ENCODE data around the gene IER3. TPM values are rescaled to one million over a fixed set of nuclear protein-coding genes. Genes with fewer than 3 reads are reported as not detected.
A peak's percentile ranks its signal among the peaks of the same experiment; 100 is the strongest.

Gene IER3
- polyA plus RNA-seq, 2 of the 4 experiments (the other 2 are of a cell fraction) = 104 to 202 TPM

DNA sequence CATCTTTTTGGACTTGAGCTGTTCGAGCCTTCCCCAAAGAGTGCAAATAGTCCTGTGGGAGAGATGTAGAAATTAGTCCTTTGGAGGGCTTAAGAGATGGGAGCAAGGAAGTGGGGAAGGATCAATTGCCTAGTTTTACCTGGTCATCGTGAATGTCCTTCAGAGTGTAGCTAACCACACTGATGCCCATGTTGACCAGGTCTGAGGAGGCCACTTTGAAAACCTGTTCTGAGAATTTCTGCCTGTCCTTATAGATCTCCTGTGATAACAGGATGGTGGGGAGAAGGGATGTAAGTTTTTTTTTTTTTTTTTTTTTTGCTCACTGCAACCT is 3.8 kb downstream of the IER3 start:
- no peak for FAIRE-seq
- TF ChIP-seq POLR2AphosphoS2 (conservative IDR thresholded peaks at IDR 0.05; ENCODE audit: low read length) (0 out of 2 replicates have a peak, but pooled peaks have one; percentile 30), SREBF2 (IDR thresholded peaks at IDR 0.05) (no peak)
- H3K4me2 ChIP-seq = peak overlapping the region; percentile 89
- H3K27ac ChIP-seq = peak overlapping the region in 1 of 2 experiments; percentile 97; a peak in 4 of 6 replicates
- no peak overlapping the region for H3K4me3 ChIP-seq
- CTCF ChIA-PET = interaction anchor here (0.7 to 4.7 kb wide), 7 partner anchors 10 to 82 kb away, joined by 3 to 37 read pairs (median 4); partner anchors contain the start of gene DHX16
- POLR2A ChIA-PET = interaction anchor here (0.7 to 3.5 kb wide), 4 partner anchors 12 to 81 kb away, joined by 5 to 17 read pairs (median 8); no protein-coding TSS in a partner anchor
- peaks cover 48% of the 10 kb centered on the region for H3K4me1 ChIP-seq
- H3K9me3 ChIP-seq = no peaks in the 10 kb centered on the region
- no peak for ATAC-seq
- no peak for DNase-seq (ENCODE audit: low read depth in 1 of 2, low spot score in 1 of 2)
- WGBS (ENCODE audit: missing lambda C conversion rate) = 90% methylated on average over 2 of the region's 2 CpGs

DNA sequence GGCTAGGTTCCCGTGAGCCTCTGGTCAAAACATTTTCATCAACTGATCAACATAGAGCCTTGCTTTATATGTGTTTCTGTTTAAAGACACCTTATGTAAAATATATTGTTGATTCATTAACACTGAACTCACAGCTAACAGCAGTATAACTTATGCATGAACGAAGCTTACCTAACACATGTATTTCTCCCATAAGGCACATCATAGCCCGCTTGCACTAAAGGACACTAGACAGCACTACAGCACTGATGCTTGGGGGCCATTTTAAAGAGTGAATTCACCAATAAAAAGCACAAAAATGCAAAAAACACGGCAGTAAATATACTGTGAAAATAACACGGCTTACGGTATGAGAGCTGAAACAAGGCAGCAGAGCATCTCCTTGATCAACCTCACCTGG is 5.8 kb downstream of the IER3 start:
- no peaks in the 10 kb centered on the region for H3K9me3 ChIP-seq
- ATAC-seq (no peak), FAIRE-seq (no peak), DNase-seq (ENCODE audit: low read depth in 1 of 2, low spot score in 1 of 2) (no peak)
- H3K4me3 ChIP-seq = no peak overlapping the region
- H3K27ac ChIP-seq = no peak overlapping the region
- TF ChIP-seq ZSCAN20 (CRISPR knock-in tag; IDR thresholded peaks at IDR 0.05) (no peak), RFX5 (IDR thresholded peaks at IDR 0.05) (no peak), JUNB (IDR thresholded peaks at IDR 0.05) (no peak), HEYL (CRISPR knock-in tag; IDR thresholded peaks at IDR 0.05) (no peak)
- TF ChIP-seq, protein P1, sequence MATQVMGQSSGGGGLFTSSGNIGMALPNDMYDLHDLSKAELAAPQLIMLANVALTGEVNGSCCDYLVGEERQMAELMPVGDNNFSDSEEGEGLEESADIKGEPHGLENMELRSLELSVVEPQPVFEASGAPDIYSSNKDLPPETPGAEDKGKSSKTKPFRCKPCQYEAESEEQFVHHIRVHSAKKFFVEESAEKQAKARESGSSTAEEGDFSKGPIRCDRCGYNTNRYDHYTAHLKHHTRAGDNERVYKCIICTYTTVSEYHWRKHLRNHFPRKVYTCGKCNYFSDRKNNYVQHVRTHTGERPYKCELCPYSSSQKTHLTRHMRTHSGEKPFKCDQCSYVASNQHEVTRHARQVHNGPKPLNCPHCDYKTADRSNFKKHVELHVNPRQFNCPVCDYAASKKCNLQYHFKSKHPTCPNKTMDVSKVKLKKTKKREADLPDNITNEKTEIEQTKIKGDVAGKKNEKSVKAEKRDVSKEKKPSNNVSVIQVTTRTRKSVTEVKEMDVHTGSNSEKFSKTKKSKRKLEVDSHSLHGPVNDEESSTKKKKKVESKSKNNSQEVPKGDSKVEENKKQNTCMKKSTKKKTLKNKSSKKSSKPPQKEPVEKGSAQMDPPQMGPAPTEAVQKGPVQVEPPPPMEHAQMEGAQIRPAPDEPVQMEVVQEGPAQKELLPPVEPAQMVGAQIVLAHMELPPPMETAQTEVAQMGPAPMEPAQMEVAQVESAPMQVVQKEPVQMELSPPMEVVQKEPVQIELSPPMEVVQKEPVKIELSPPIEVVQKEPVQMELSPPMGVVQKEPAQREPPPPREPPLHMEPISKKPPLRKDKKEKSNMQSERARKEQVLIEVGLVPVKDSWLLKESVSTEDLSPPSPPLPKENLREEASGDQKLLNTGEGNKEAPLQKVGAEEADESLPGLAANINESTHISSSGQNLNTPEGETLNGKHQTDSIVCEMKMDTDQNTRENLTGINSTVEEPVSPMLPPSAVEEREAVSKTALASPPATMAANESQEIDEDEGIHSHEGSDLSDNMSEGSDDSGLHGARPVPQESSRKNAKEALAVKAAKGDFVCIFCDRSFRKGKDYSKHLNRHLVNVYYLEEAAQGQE (IDR thresholded peaks at IDR 0.05) = no peak
- TF ChIP-seq, protein P2, sequence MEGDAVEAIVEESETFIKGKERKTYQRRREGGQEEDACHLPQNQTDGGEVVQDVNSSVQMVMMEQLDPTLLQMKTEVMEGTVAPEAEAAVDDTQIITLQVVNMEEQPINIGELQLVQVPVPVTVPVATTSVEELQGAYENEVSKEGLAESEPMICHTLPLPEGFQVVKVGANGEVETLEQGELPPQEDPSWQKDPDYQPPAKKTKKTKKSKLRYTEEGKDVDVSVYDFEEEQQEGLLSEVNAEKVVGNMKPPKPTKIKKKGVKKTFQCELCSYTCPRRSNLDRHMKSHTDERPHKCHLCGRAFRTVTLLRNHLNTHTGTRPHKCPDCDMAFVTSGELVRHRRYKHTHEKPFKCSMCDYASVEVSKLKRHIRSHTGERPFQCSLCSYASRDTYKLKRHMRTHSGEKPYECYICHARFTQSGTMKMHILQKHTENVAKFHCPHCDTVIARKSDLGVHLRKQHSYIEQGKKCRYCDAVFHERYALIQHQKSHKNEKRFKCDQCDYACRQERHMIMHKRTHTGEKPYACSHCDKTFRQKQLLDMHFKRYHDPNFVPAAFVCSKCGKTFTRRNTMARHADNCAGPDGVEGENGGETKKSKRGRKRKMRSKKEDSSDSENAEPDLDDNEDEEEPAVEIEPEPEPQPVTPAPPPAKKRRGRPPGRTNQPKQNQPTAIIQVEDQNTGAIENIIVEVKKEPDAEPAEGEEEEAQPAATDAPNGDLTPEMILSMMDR (IDR thresholded peaks at IDR 0.05) = no peak
- ChIA-PET POLR2A (interaction anchor here (0.7 to 3.5 kb wide), 3 partner anchors 10 to 43 kb away, joined by 3 to 17 read pairs (median 3); no protein-coding TSS in a partner anchor), CTCF (interaction anchor here (0.6 to 4.7 kb wide), 10 partner anchors 8 to 349 kb away, joined by 3 to 37 read pairs (median 5); no protein-coding TSS in a partner anchor)
- WGBS (ENCODE audit: missing lambda C conversion rate) = 87% methylated on average over 6 of the region's 6 CpGs
- peaks cover 38% of the 10 kb centered on the region for H3K4me1 ChIP-seq
- H3K4me2 ChIP-seq = no peak overlapping the region; the same call in 2 of the 3 replicates

DNA sequence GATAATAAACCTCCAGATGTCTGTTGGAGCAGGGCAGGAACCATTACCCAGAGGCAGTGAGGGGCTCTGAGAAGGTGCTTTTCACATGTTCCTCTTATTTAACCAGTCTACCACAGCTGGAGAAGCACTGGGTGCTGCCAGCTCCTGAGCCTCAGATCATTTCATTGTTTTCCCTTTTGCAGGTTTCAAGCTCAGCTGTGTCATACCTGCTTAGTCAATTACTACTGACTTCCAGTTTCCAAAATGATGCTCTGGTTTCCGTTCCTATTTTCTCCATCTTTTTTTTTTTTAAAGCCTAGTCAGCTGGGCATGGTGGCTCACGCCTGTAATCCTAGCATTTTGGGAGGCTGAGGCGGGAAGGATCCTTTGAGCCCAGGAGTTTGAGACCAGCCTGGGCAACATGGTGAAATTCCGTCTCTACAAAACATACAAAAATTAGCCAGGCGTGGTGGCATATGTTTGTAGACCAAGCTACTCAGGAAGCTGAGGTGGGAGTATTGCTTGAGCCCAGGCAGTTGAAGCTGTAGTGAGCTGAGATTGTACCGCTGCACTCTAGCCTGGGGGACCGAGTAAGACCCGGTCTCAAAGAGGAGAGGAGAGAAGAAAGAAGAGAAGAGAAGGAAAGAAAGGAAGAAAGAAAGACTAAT is 8.6 kb downstream of the IER3 start:
- ChIA-PET CTCF (interaction anchor here (0.9 to 1.5 kb wide), 2 partner anchors 13 to 86 kb away, joined by 4 to 5 read pairs; no protein-coding TSS in a partner anchor), POLR2A (no interaction called here)
- Histone ChIP-seq H3K4me1 (peaks cover 36% of the 10 kb centered on the region), H3K27ac (no peak overlapping the region), H3K9me3 (no peaks in the 10 kb centered on the region), H3K4me2 (no peak overlapping the region), H3K4me3 (no peak overlapping the region)
- no peak for ATAC-seq
- 88% methylated on average over 8 of the region's 8 CpGs for WGBS (ENCODE audit: missing lambda C conversion rate)
- no peak for DNase-seq (ENCODE audit: low read depth in 1 of 2, low spot score in 1 of 2)
- TF ChIP-seq ZFP36 (IDR thresholded peaks at IDR 0.05; ENCODE audit: borderline replicate concordance, partially characterized antibody) (no peak), EHF (CRISPR knock-in tag; IDR thresholded peaks at IDR 0.05) (no peak), CBX2 (IDR thresholded peaks at IDR 0.05; ENCODE audit: borderline replicate concordance, low read depth) (no peak)
- FAIRE-seq = no peak
